ENCODE data around the gene SERPINA3.
"Not testable (repeated sequence)": the region's sequence is repeated elsewhere in the genome, so short reads cannot be mapped to it uniquely, and the experiment has no call there.

Gene SERPINA3

GRCh38 chr14:94586635-94587034 lies 25.6 kb upstream of the SERPINA3 start:
- DNase-seq: no peak

GRCh38 chr14:94588311-94588710 lies 23.9 kb upstream of the SERPINA3 start:
- no peak for DNase-seq

GRCh38 chr14:94591073-94591472 lies 21.1 kb upstream of the SERPINA3 start:
- DNase-seq: no peak

DNA sequence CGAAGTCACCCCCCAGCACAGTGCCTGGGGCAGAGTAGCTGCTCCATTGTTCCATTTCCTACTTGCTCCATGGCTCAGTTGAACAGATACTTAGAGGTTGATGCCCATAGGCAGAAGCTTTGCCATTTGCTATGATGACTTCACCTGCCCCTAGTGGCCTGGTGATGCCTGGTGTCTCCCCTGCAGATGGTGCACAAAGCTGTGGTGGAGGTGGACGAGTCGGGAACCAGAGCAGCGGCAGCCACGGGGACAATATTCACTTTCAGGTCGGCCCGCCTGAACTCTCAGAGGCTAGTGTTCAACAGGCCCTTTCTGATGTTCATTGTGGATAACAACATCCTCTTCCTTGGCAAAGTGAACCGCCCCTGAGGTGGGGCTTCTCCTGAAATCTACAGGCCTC lies 20.3 kb upstream of the SERPINA3 start:
- DNase-seq: no peak

DNA sequence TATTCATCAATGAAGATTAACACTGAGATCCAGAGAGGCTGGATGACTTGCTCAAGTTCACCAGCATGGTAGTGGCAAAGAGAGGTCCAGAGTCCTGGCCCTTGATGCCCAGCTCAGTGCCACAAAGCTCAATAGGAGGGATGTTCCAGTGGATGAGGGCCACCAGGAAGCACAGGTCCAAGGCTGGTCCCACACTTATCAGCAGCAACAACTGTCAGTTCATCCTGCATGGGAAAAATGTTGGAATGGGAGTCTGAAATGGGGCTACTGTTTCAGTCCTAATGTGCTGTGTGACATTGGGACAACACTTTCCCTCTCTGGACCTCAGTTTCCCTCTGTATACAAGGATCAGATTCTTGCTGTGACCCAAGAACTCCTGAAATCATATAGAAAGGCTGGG lies 19.7 kb upstream of the SERPINA3 start:
- DNase-seq: no peak

DNA sequence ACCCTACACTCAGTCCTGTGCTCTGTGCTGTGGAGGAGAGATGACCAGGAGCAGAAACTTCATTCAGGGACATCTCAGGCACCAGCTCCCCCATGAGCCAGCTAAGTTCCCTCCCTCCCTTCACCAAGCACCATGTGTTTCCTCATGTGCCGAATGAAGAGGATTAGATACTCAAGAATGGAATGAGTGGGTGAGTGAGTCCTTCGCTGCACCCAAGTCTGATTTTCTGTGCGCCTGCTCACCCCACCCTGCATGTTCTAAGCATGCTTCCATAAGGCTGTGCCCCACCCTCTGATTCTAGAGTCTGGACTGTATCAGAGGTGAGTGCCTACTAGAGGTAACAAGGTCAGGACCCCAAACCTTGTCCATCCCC lies 18.8 kb upstream of the SERPINA3 start:
- no peak for DNase-seq

DNA sequence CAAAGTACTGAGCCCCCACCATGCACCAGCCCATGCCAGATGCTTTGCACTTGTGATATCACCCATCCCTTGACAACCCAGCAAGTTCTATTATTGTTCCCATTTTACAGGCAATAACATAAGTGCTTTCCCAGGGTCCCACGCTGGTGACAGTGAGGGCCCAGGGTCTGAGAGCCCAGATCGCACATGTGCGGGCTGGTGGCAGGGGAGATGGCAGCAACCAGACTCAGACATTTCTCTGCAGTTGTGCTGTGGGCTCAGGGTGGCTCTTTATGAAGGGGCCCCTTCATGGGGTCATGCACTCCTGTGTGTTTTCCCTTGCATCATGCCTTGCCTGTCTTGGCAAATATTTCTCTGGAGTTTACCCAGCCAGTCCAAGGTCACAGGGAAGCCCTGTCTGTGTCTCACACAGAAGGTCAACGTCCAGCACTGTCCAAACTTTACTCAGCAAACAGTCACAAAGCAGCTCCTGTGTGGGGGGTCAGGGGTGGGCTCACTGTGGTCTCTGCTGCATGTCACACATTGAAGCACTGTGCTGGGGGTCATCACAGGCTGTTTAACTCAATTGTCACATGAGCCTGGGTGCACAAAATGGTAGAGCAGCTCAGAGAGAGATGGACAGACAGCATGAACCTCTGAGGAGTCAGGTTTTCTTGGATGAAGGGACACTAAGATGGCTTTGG lies 18.3 kb upstream of the SERPINA3 start:
- no peak for DNase-seq

- DNase-seq: no peak
Observed at GRCh38 chr14:94594441-94594840, 17.8 kb upstream of the SERPINA3 start.

GRCh38 chr14:94595912-94596311 lies 16.3 kb upstream of the SERPINA3 start:
- no peak for DNase-seq

DNA sequence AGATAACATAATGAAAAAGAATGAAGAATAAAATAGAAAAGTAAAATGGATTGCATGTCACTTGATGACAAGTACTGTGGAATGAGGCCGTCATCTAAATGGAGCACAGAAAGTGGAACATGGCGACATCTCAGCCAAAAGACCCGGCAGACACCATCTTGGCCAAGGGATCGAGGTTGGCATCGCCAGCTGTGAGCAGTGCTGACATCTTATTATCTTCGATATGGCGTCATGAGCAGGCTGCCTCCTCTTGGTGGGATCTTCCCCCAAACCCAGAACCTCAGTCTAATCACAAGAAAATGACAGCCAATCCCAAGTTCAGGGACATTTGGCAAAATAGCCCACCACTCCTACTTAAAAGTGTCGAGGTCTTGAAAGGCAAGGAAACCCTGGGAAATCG lies 15.8 kb upstream of the SERPINA3 start:
- DNase-seq: no peak

DNA sequence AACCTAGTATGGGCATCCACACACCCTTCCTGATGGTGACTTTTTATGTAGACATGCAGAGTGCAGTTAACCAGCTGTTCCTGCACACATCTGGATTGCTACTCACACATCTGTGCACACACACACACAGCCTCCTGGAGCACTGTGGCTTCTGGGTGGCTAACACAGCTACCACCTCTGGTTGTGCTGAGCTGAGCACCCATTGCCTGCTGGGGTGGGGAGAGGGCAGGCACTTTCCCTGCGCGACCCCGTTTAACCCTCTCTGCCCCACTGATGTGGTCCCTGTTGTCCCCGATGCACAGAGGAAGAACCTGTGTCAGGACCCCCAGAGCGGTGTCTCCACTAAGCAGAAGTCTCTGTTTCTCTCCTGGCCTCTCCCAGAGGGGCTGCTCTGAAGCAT lies 14.4 kb upstream of the SERPINA3 start:
- no peak for DNase-seq

GRCh38 chr14:94598506-94598815 lies 13.7 kb upstream of the SERPINA3 start:
- DNase-seq: no peak

DNA sequence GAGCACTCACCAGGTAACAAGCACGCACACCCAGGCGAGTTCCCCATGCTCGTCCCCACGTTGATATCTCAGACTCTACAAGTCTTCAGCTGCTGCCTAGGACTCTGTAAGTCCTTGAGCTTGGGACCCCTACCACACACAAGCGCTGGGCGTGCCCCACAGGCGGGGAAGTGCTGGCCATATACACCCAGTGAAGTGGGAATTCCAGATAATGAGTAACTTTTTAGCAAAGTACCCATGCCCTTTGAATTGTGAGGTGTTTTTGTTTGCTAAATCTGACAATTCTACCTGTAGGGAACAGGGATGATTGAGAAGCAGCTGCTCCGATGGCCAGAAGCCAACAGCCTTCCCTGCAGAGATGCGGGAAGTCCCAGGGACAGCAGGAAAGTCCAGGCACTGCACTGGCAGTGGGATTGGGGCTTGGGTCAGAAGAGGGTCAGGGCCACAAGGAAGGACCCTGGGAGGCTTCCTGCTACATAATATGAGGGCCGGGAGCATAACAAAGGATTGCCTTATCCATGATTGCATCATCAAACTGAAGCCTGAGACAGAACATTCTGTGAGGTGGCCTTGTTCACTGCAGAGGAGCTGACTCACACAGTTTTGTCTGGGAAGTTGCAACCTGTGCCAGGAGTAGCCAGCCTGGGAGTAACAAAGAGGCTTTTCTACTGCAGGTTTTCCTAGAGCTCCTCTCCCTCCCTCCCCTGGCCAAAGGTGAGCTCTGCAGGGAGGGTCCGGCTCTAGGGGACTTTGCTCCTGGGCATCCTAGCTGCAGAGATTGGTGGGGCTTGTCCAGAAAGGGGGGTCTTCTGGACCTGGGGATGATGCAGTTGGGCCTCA lies 13.2 kb upstream of the SERPINA3 start:
- DNase-seq: no peak

DNA sequence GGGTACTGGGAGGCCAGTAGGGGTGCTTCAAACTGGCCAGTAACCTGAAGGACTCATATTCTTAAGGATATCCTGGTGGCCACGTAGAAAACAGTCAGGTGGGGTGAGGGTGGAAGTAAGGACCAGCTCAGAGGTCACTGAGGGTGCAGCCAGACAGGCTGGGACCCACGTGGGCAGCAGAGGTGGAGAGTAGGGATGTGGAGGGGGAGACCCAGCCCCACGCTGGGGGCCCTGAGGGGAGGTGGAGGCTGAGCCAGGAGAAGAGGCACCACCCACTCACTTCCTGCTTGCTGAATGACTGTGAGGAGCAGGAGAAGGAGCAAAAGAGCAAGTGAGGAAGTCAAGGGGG lies 12.6 kb upstream of the SERPINA3 start:
- DNase-seq: no peak

DNA sequence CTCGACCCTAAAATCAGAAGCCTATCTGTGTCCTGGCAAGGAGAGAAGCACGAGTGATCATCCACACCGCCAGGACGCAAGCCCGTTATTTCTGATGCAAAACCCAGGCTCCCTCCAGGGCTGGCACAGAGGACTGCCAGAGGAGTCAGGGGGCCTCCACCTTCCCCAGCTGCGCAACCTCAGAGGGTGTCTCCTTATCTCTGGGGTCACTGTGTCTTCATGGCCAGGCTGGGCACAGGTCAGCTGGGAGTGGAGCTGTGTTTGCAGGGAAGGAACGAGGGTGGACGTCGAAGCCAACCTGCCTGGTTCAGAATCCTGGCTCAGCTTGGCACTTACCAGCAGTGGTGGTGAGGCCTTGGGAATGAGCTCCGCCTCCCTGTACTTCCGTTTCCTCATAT lies 12.0 kb upstream of the SERPINA3 start:
- no peak for DNase-seq

- DNase-seq: no peak
Observed at GRCh38 chr14:94601884-94602391, 10.3 kb upstream of the SERPINA3 start.

DNA sequence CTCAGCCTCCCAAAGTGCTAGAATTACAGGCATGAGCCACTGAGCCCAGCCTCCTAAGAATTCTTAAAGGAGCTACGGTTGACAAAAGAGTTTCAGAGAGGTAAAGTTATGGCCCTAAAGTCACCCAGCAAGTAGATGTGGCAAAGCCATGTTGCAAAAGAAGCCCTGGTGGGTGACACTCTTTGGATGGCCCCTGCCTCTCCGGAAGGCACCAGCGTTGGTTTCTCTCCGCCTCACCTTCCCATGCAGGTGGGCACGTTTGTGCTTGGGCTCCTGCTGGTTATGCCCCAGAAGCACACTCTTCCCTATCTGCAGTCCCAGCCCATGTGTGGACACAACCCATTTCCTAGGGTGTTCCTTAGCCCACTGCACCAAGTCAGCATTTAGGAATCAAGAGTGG lies 9.5 kb upstream of the SERPINA3 start:
- DNase-seq: no peak

- DNase-seq: no peak
Observed at GRCh38 chr14:94605361-94605760, 6.8 kb upstream of the SERPINA3 start.

- not testable (repeated sequence) for DNase-seq
Observed at GRCh38 chr14:94608966-94609365, 3.2 kb upstream of the SERPINA3 start.

DNA sequence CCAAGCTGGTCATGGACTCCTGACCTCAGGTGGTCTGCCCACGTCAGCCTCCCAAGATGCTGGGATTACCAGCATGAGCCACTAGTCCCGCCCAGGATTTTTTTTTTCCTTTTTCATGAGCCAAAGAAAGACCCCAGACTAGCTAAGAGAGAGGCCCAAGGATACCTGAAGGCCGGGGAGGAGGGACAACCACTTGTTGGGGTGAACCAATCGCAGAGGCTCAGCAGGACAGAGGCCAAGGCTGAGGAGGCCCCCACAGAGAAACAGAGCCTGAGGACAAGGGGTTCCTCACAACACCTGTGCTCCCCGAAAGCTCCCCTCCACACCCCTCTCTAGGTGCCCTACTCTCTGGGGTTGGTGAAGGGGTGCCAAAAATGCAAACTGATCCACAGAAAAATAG lies 1.0 kb upstream of the SERPINA3 start:
- no peak for DNase-seq

DNA sequence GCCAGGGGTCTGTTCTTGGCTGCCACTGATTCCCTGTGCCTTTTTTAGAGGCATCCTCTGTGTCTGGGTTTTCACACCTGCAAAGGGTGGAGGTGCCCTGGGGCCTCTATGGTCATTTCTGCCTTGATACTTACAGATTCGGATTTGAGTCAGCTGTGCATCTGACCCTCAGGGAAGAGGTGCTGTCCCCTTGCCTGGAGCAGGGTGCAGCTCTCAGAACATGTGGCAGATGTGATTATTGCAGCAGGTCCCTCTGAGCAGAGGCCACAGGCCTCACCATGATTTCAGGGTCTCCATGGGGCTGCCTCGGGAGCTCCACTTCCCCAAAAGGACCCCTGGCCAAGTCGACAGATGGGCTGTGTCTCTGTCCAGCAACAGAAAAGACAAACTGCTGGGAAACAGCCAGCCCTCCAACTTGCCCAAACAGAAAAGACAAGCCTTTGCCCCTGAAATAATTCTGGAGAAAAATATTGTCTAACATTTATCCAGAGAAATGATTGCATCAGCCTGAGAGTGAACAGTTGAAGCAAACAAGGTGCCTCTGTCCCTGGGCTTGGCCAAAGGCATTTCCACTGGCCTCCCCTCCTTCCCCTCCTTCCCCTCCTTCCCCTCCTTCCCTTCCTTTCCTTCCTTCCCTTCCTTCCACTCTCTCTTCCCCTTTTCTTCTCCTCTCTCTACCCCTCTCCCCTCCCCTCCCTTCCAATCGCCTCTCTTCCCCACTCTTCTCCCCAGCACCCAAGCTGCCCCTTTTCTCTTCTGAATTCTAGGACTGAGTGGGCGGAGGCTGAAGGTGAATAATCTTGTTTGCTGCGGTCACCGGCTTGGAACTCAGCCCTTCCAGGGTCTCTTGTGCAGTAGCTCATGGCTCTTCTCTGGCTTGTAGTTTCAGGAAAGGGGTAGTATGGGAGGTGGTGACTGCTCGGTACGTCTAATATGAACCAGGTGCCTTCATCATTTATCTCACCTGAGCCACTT lies 676 bp downstream of the SERPINA3 start:
- DNase-seq: no peak

GRCh38 chr14:94613720-94614644 lies 1.8 kb downstream of the SERPINA3 start:
- no peak for DNase-seq
